Measurements from ENCODE around the gene PRR9. TPM values are rescaled to one million over a fixed set of nuclear protein-coding genes. Genes with fewer than 3 reads are reported as not detected.

The PRR9 gene
- polyA plus RNA-seq, 1 donor, result not detected

GRCh38 chr1:153265457-153265856 lies 48.1 kb downstream of the PRR9 start:
- DNase-seq, result no peak

Other genes starting within 250 kb of the PRR9 start
- gene SPRR4, start 246.9 kb upstream of the PRR9 start, polyA plus RNA-seq (ENCODE audit: insufficient read length), result not detected
- gene SPRR1A, start 233.5 kb upstream of the PRR9 start, polyA plus RNA-seq (ENCODE audit: insufficient read length), result not detected
- not detected for gene SPRR3, start 215.8 kb upstream of the PRR9 start, polyA plus RNA-seq (ENCODE audit: insufficient read length)
- not detected for gene SPRR1B, start 186.4 kb upstream of the PRR9 start, polyA plus RNA-seq (ENCODE audit: insufficient read length)
- gene SPRR2D, start 176.5 kb upstream of the PRR9 start, polyA plus RNA-seq (ENCODE audit: insufficient read length), result not detected
- gene SPRR2A, start 160.1 kb upstream of the PRR9 start, polyA plus RNA-seq (ENCODE audit: insufficient read length), result not detected
- not detected for gene SPRR2B, start 146.0 kb upstream of the PRR9 start, polyA plus RNA-seq (ENCODE audit: insufficient read length)
- not detected for gene SPRR2E, start 123.1 kb upstream of the PRR9 start, polyA plus RNA-seq (ENCODE audit: insufficient read length)
- not detected for gene SPRR2F, start 104.1 kb upstream of the PRR9 start, polyA plus RNA-seq (ENCODE audit: insufficient read length)
- gene SPRR2G, start 66.7 kb upstream of the PRR9 start, polyA plus RNA-seq (ENCODE audit: insufficient read length), result not detected
- not detected for gene LELP1, start 14.2 kb upstream of the PRR9 start, polyA plus RNA-seq (ENCODE audit: insufficient read length)
- gene LORICRIN, start 42.1 kb downstream of the PRR9 start, polyA plus RNA-seq (ENCODE audit: insufficient read length), result not detected
- not detected for gene PGLYRP3, start 95.4 kb downstream of the PRR9 start, polyA plus RNA-seq (ENCODE audit: insufficient read length)
- gene PGLYRP4, start 131.3 kb downstream of the PRR9 start, polyA plus RNA-seq (ENCODE audit: insufficient read length), result not detected
- gene S100A9, start 140.3 kb downstream of the PRR9 start, polyA plus RNA-seq (ENCODE audit: insufficient read length), result 6.2 TPM
- gene S100A12, start 158.0 kb downstream of the PRR9 start, polyA plus RNA-seq (ENCODE audit: insufficient read length), result not detected
- gene S100A8, start 173.5 kb downstream of the PRR9 start, polyA plus RNA-seq (ENCODE audit: insufficient read length), result 3.4 TPM
- gene S100A7A, start 198.9 kb downstream of the PRR9 start, polyA plus RNA-seq (ENCODE audit: insufficient read length), result not detected
- 0.43 TPM for gene S100A7, start 243.1 kb downstream of the PRR9 start, polyA plus RNA-seq (ENCODE audit: insufficient read length)